IMR-90 (cell line): Measurements from ENCODE around the gene PLCL2. TPM values are rescaled to one million over a fixed set of nuclear protein-coding genes. Genes with fewer than 3 reads are reported as not detected.

Experiments used
- ATAC-seq: fragments of 200-7000 bp; cut with Tn5 transposase; 2 replicates; pipeline ENCODE4 v1.9.1; 2020; ENCODE audit warnings: low read depth, mild to moderate bottlenecking, moderate library complexity
- BruUV-seq: library from RNA; stranded (reverse); fragments of 400-500 nt; replicated peaks from 2 replicates; lab custom pipeline; 2021; lab: Mats Ljungman, UMichigan
- CTCF ChIA-PET: fragments of 300-600 bp; formaldehyde crosslinking; extraction: SDS; loops from one replicate; lab custom pipeline; 2021; ENCODE audit warnings: antibody characterized with exemption; lab: Yijun Ruan, JAX
- POLR2A ChIA-PET: fragments of 300-600 bp; sonication (Branson Sonifier 250); formaldehyde crosslinking; loops from one replicate; lab custom pipeline; 2022; ENCODE audit warnings: antibody characterized with exemption; ENCODE audit not compliant: unreplicated experiment; lab: Charles Lee
- DNase-seq: peaks from one replicate; pipeline ENCODE4 v3.0.0; 2013
- H2AFZ ChIP-seq: replicated peaks from 2 replicates; pipeline ENCODE3; 2013; ENCODE audit warnings: low read length, mild to moderate bottlenecking; ENCODE audit not compliant: poor library complexity
- H2AK5ac ChIP-seq: 2 replicates; pipeline ENCODE4 v1.6.1; 2013; ENCODE audit warnings: low read depth, low read length, inconsistent platforms
- H2AK9ac ChIP-seq: replicated peaks from 2 replicates; pipeline ENCODE3; 2013; ENCODE audit warnings: mild to moderate bottlenecking, low read depth, low read length, moderate library complexity; ENCODE audit not compliant: poor library complexity
- H2BK120ac ChIP-seq: 2 replicates; pipeline ENCODE4 v1.6.1; 2013; ENCODE audit warnings: low read depth, low read length, inconsistent platforms
- H2BK15ac ChIP-seq: 3 replicates; pipeline ENCODE4 v1.6.1; 2013; ENCODE audit warnings: low read depth, low read length, inconsistent platforms
- H2BK20ac ChIP-seq: 2 replicates; pipeline ENCODE4 v1.6.1; 2013; ENCODE audit warnings: low read depth, mild to moderate bottlenecking, inconsistent platforms, low read length, moderate library complexity
- H2BK5ac ChIP-seq: 2 replicates; pipeline ENCODE4 v1.6.1; 2013; ENCODE audit warnings: mild to moderate bottlenecking, low read depth, low read length, inconsistent platforms; ENCODE audit not compliant: poor library complexity, severe bottlenecking
- H3K14ac ChIP-seq: replicated peaks from 2 replicates; pipeline ENCODE4 v1.6.1; 2013; ENCODE audit warnings: low read depth, low read length, inconsistent platforms
- H3K18ac ChIP-seq: 2 replicates; pipeline ENCODE4 v1.6.1; 2013; ENCODE audit warnings: low read depth, low read length, control low read depth
- H3K23ac ChIP-seq: 2 replicates; pipeline ENCODE4 v1.6.1; 2013; ENCODE audit warnings: low read depth, low read length, inconsistent platforms
- H3K27ac ChIP-seq: 2 replicates; pipeline ENCODE4 v1.5.1; 2013; ENCODE audit warnings: mild to moderate bottlenecking, control low read depth, low read length; ENCODE audit not compliant: insufficient read depth
- H3K27me3 ChIP-seq: 2 replicates; pipeline ENCODE4 v1.6.1; 2013; ENCODE audit warnings: low read length; ENCODE audit not compliant: control insufficient read depth, insufficient read depth
- H3K36me3 ChIP-seq: 2 replicates; pipeline ENCODE4 v1.6.1; 2013; ENCODE audit warnings: low read length, mixed read lengths; ENCODE audit not compliant: control insufficient read depth, insufficient read depth
- H3K4ac ChIP-seq: 2 replicates; pipeline ENCODE4 v1.6.1; 2013; ENCODE audit warnings: low read depth, low read length, inconsistent platforms
- H3K4me1 ChIP-seq: 2 replicates; pipeline ENCODE4 v1.6.1; 2013; ENCODE audit warnings: low read length, mixed read lengths; ENCODE audit not compliant: control insufficient read depth, insufficient read depth
- H3K4me2 ChIP-seq: 2 replicates; pipeline ENCODE4 v1.6.1; 2013; ENCODE audit warnings: low read depth, mild to moderate bottlenecking, control low read depth, low read length, moderate library complexity
- H3K4me3 ChIP-seq: 2 replicates; pipeline ENCODE4 v1.5.1; 2013; ENCODE audit warnings: low read depth, mild to moderate bottlenecking, control low read depth, low read length, moderate library complexity; ENCODE audit not compliant: insufficient read depth
- H3K56ac ChIP-seq: 2 replicates; pipeline ENCODE4 v1.6.1; 2013; ENCODE audit warnings: low read length, inconsistent platforms; ENCODE audit not compliant: insufficient read depth; ENCODE audit errors: extremely low read depth
- H3K79me1 ChIP-seq, 2 experiments: 2 replicates each; pipeline ENCODE4 v1.6.1; 2013; ENCODE audit warnings: low read length in 2 of 2, inconsistent platforms in 1 of 2, low read depth in 1 of 2
- H3K9ac ChIP-seq: 2 replicates; pipeline ENCODE4 v1.6.1; 2013; ENCODE audit warnings: low read depth, low read length, control low read depth
- H3K9me1 ChIP-seq: 2 replicates; pipeline ENCODE4 v1.6.1; 2013; ENCODE audit warnings: low read length, inconsistent platforms; ENCODE audit not compliant: insufficient read depth
- H3K9me3 ChIP-seq: 2 replicates; pipeline ENCODE4 v1.6.1; 2013; ENCODE audit warnings: low read length; ENCODE audit not compliant: control insufficient read depth, insufficient read depth
- H4K20me1 ChIP-seq: 2 replicates; pipeline ENCODE4 v1.6.1; 2013; ENCODE audit warnings: low read length, inconsistent platforms; ENCODE audit not compliant: insufficient read depth
- H4K5ac ChIP-seq: 2 replicates; pipeline ENCODE4 v1.6.1; 2013; ENCODE audit warnings: mild to moderate bottlenecking, low read depth, low read length, control low read depth
- H4K8ac ChIP-seq, 2 experiments: 2 replicates each; pipeline ENCODE4 v1.6.1; 2013; ENCODE audit warnings: low read depth in 2 of 2, low read length in 2 of 2, control low read depth in 1 of 2, inconsistent platforms in 1 of 2
- H4K91ac ChIP-seq: 2 replicates; pipeline ENCODE4 v1.6.1; 2013; ENCODE audit warnings: low read depth, low read length, inconsistent platforms; ENCODE audit not compliant: insufficient read depth
- CEBPB ChIP-seq: IDR thresholded peaks from 2 replicates; pipeline ENCODE4 v1.6.1; 2012; ENCODE audit warnings: low read depth, low read length, improper control_type of control experiment
- WGBS, 2 experiments: methylation state at CpG; one replicate each; pipeline versions ENCODE4 v1.1.5 to v1.1.7; 2013; ENCODE audit warnings: missing lambda C conversion rate in 2 of 2; ENCODE audit not compliant: insufficient read length in 1 of 2; ENCODE audit errors: extremely low coverage in 2 of 2; 5-methylcytosine and 5-hydroxymethylcytosine counted together
- dilution Hi-C: fragments of 300-500 bp; cut with HindIII; formaldehyde crosslinking; loops from one replicate; pipeline ENCODE4 v1.14.3; 2018; ENCODE audit warnings: low sequenced_read_pairs; ENCODE audit not compliant: unreplicated experiment
- in situ Hi-C: fragments of 300-500 bp; cut with MboI; formaldehyde crosslinking; loops from 3 replicates; pipeline ENCODE4 v1.14.3; 2019; ENCODE audit warnings: low sequenced_read_pairs, inconsistent platforms, mixed read lengths
- intact Hi-C: fragments of 100-400 bp; cut with micrococcal nuclease; formaldehyde crosslinking; loops from 2 replicates; pipeline ENCODE4 v1.10.0; 2022
- polyA plus RNA-seq, 3 experiments: library from polyadenylated mRNA; depleted of rRNA; stranded (reverse); fragments of >200 nt; gene quantifications; 2 replicates each; pipeline ENCODE4 v1.2.3, GENCODE V29; 2012; ENCODE audit warnings: low replicate concordance in 1 of 3
- total RNA-seq: library from RNA; depleted of rRNA; stranded (reverse); fragments of >200 nt; gene quantifications from 2 replicates; pipeline ENCODE4 v1.2.3, GENCODE V29; 2012

Gene PLCL2
- total and polyA plus RNA-seq, 2 of the 4 experiments (the other 2 are of a cell fraction) = 0.92 to 3.8 TPM

DNA sequence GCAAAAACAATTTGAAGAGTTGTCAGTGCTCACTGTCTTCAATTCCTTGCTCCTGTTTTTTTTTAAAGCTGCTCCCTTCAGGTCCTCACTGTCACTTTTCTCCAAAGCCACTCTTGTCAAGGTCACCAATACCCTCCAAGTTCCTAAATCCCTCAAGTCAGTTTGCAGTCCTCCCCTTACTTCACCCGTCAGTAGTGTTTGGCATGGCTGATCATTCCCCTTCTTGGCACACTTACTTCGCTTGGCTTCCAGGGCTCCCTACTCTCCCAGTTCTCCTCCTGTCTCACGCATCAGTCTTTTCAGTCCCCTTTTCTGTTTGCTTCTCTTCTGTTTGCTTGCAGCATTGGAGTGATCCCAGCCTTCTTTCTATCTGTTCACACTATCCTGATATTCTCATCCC lies 25.5 kb downstream of the PLCL2 start:
- no peaks in the 10 kb centered on the region for H3K9me3 ChIP-seq
- no peak for TF ChIP-seq CEBPB
- H2AK5ac ChIP-seq = no peak overlapping the region
- H4K8ac ChIP-seq = no peak overlapping the region
- no peaks in the 10 kb centered on the region for H4K20me1 ChIP-seq
- no peak overlapping the region for H2BK15ac ChIP-seq
- H3K27ac ChIP-seq = no peak overlapping the region
- ChIA-PET CTCF (no interaction called here), POLR2A (no interaction called here)
- H2BK120ac ChIP-seq = no peak overlapping the region
- H3K18ac ChIP-seq = no peak overlapping the region
- H3K9ac ChIP-seq = no peak overlapping the region
- no peak overlapping the region for H3K14ac ChIP-seq
- H3K79me1 ChIP-seq = peaks cover 0 to 3% of the 10 kb centered on the region in 2 experiments; a peak in 1 of 4 replicates
- H3K4me3 ChIP-seq = no peak overlapping the region
- ATAC-seq = no peak
- dilution Hi-C loops (no loop called here), in situ Hi-C loops (no loop called here), intact Hi-C loops (no loop called here)
- H2BK5ac ChIP-seq = no peak overlapping the region
- no peak overlapping the region for H2AK9ac ChIP-seq
- no peak for DNase-seq
- H2AFZ ChIP-seq = no peak overlapping the region
- H3K9me1 ChIP-seq = peaks cover 6% of the 10 kb centered on the region
- no peaks in the 10 kb centered on the region for H3K27me3 ChIP-seq
- H3K4me1 ChIP-seq = peaks cover 7% of the 10 kb centered on the region
- H3K56ac ChIP-seq = no peak overlapping the region
- no peak overlapping the region for H3K4me2 ChIP-seq
- H3K4ac ChIP-seq = no peak overlapping the region
- H2BK20ac ChIP-seq = no peak overlapping the region
- no peak overlapping the region for H4K91ac ChIP-seq
- 100% methylated on average over 1 of the region's 3 CpGs; no CpG with 5 or more reads in 1 of the 2 experiments for WGBS, 2 experiments
- H3K23ac ChIP-seq = no peak overlapping the region
- BruUV-seq = no TSS peak
- no peaks in the 10 kb centered on the region for H3K36me3 ChIP-seq
- no peak overlapping the region for H4K5ac ChIP-seq
